ENCODE results near the gene PARD3. TPM values are rescaled to one million over a fixed set of nuclear protein-coding genes. Genes with fewer than 3 reads are reported as not detected.

Gene PARD3
- total RNA-seq, 1 donor from 2014 or later: 37.5 TPM

DNA sequence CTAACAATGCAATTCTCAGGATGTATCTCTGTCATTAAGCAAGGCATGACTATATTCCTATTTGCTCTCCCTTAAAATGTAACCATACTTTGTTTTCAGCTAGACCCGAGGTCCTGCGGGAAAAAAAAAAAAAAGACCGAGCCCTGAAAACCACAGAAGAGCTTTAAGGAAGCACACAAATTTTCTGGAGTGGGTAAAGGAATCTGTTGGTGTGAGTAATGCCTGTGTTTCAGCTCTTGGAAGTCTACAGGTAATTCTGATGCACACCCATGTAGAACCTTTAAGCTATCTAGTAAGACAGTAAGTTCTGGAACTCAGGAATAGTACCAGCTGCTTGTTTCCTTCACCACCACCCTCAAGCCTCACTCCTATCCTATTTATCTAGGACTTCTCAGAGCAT, 351.1 kb downstream of the PARD3 start:
- TF ChIP-seq, protein P1, sequence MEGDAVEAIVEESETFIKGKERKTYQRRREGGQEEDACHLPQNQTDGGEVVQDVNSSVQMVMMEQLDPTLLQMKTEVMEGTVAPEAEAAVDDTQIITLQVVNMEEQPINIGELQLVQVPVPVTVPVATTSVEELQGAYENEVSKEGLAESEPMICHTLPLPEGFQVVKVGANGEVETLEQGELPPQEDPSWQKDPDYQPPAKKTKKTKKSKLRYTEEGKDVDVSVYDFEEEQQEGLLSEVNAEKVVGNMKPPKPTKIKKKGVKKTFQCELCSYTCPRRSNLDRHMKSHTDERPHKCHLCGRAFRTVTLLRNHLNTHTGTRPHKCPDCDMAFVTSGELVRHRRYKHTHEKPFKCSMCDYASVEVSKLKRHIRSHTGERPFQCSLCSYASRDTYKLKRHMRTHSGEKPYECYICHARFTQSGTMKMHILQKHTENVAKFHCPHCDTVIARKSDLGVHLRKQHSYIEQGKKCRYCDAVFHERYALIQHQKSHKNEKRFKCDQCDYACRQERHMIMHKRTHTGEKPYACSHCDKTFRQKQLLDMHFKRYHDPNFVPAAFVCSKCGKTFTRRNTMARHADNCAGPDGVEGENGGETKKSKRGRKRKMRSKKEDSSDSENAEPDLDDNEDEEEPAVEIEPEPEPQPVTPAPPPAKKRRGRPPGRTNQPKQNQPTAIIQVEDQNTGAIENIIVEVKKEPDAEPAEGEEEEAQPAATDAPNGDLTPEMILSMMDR (IDR thresholded peaks at IDR 0.05): no peak

DNA sequence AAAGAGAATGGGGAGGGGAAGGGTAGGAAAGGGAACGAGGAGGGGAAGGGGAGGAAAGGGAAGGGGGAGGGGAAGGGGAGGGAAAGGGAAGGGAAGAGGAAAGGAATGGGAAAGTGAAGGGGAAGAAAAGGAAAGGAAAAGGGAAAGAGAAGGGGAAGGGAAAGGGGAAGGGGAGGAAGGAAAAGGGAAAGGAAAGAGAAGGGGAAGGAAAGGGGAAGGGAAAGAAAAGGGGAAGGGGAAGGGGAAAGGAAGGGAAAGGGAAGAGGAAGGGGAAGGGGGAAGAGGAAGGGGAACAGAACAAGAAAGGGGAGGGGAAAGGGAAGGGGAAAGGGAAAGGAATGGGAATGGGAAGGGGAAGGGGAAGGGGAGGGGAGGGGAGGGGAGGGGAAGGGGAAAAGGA, 352.1 kb downstream of the PARD3 start:
- intact Hi-C loops (cut with DNase I): no loop called here
- H3K4me1 ChIP-seq: no peaks in the 10 kb centered on the region
- no peaks in the 10 kb centered on the region for H3K27me3 ChIP-seq
- H3K27ac ChIP-seq: no peak overlapping the region
- H3K36me3 ChIP-seq: no peaks in the 10 kb centered on the region
- no peak for DNase-seq (ENCODE audit: low spot score in 2 of 2)
- TF ChIP-seq, protein P1 (IDR thresholded peaks at IDR 0.05): no peak
- no peaks in the 10 kb centered on the region for H3K9me3 ChIP-seq
- H3K4me3 ChIP-seq: no peak overlapping the region

More for the DNA sequence above, 351.1 kb downstream of the PARD3 start:
- Histone ChIP-seq H3K27ac (no peak overlapping the region), H3K4me3 (no peak overlapping the region), H3K4me1 (no peaks in the 10 kb centered on the region), H3K9me3 (no peaks in the 10 kb centered on the region), H3K27me3 (no peaks in the 10 kb centered on the region), H3K36me3 (no peaks in the 10 kb centered on the region)
- DNase-seq (ENCODE audit: low spot score in 2 of 2): no peak
- intact Hi-C loops (cut with DNase I): no loop called here

DNA sequence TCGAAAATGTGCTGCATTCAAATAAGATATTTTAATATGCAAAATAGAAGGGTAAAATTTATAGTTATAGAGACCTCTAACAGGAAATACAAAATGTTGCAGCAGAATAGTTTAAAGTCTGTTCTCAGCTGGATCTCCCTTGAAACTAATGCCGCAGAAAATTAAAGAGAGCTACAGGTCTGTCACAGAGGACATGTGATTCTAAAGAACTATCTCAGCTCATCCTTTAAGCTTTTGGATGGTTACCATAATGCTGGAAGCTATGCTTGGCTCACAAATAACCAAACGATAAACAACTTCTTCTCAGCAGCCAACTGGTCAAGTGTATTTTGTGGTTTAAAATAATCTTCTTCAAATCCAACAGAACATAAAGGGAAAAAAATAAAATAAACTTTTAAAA, 353.0 kb downstream of the PARD3 start:
- Histone ChIP-seq H3K36me3 (no peaks in the 10 kb centered on the region), H3K4me3 (no peak overlapping the region), H3K4me1 (no peaks in the 10 kb centered on the region), H3K27ac (no peak overlapping the region), H3K9me3 (no peaks in the 10 kb centered on the region), H3K27me3 (no peaks in the 10 kb centered on the region)
- DNase-seq (ENCODE audit: low spot score in 2 of 2): no peak
- TF ChIP-seq, protein P1 (IDR thresholded peaks at IDR 0.05): no peak
- intact Hi-C loops (cut with DNase I): no loop called here

DNA sequence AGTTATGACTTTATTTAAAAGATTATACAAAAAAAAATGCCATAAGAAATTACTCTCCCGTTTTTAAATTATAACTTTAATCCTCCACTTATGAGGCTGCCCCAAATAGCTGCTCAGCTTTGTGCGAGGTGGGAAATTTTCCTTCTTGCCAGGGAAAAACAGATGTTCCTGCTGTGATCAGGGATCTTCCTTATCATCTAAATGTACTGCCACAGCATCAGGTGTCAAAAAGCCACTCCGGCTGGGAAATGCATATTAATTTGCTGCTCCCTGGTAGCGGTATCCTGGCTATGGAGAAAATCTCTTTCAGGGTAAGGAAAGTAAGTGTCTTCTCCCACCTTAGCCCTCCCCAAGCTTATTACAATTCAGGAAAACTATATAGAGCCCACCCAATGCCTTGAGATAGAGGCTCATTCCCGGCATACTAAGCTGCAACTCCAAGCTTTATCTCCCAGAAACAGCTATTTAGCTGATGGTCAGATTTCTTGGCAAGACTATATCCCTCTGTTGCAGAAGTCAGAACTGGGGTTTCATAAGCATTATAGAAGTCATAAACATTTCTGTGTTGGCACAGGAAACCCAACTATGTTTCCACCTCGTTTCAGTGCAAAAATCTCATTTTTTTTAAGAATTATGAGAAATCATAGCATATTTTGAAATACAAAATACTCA, 360.4 kb downstream of the PARD3 start:
- intact Hi-C loops (cut with DNase I): no loop called here
- no peak overlapping the region for H3K4me3 ChIP-seq
- DNase-seq (ENCODE audit: low spot score in 2 of 2): no peak
- TF ChIP-seq, protein P1 (IDR thresholded peaks at IDR 0.05): no peak
- no peaks in the 10 kb centered on the region for H3K9me3 ChIP-seq
- H3K4me1 ChIP-seq: no peaks in the 10 kb centered on the region
- H3K27me3 ChIP-seq: no peaks in the 10 kb centered on the region
- H3K27ac ChIP-seq: no peak overlapping the region
- no peaks in the 10 kb centered on the region for H3K36me3 ChIP-seq

DNA sequence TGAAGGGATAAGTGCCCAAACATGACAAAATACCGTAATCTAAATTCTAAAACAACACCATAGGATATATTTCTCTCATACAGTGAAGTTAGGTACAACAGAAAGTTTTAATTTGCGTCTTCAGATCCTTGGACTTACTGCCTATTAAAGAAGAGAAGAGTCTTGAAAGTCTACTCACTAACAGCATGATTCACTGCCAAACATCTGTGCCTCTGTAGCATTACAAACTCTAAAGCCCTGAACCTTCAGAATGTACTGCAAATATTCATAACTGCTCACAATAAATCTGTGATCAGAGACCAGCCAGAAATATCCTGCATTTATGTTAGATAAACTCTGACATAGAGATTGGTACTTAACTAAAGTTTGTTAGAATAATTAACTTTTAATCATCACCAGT, 365.3 kb downstream of the PARD3 start:
- H3K27me3 ChIP-seq: no peaks in the 10 kb centered on the region
- H3K4me1 ChIP-seq: no peaks in the 10 kb centered on the region
- DNase-seq (ENCODE audit: low spot score in 2 of 2): no peak
- no peaks in the 10 kb centered on the region for H3K36me3 ChIP-seq
- H3K27ac ChIP-seq: no peak overlapping the region
- no peak overlapping the region for H3K4me3 ChIP-seq
- intact Hi-C loops (cut with DNase I): no loop called here
- TF ChIP-seq, protein P1 (IDR thresholded peaks at IDR 0.05): no peak
- H3K9me3 ChIP-seq: no peaks in the 10 kb centered on the region

DNA sequence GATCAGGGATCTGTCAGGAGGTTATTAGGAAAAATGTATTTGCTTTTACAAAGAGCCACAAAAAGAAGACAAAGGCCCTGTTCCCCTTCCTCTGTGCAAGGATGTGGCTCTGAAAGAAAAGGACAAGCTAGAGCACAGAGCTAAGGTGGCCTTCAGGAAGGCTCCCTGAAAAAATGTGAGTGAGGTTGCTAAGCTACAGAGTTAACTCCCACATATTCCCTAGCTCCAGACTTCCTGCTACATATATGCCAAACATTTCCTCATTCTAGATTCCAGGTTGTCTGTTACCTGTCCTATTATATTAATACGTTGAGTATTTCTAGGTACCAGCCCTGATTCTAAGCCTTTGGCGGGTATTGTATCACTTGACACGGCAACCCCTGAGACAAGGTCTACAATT, 369.0 kb downstream of the PARD3 start:
- H3K27me3 ChIP-seq: no peaks in the 10 kb centered on the region
- no peaks in the 10 kb centered on the region for H3K9me3 ChIP-seq
- no peak for DNase-seq (ENCODE audit: low spot score in 2 of 2)
- intact Hi-C loops (cut with DNase I): no loop called here
- TF ChIP-seq, protein P1 (IDR thresholded peaks at IDR 0.05): no peak
- no peaks in the 10 kb centered on the region for H3K36me3 ChIP-seq
- no peak overlapping the region for H3K27ac ChIP-seq
- H3K4me1 ChIP-seq: no peaks in the 10 kb centered on the region
- H3K4me3 ChIP-seq: no peak overlapping the region
